Glutamatergic neuron (in vitro differentiated cells): ENCODE data around the gene ITPRID1. TPM values are rescaled to one million over a fixed set of nuclear protein-coding genes. Genes with fewer than 3 reads are reported as not detected.

Experiments used
- DNase-seq: peaks from one replicate; pipeline ENCODE4 v3.0.0; 2022
- H3K27ac Mint-ChIP-seq: one replicate; pipeline ENCODE4 v1.8.0; 2020; ENCODE audit warnings: mild to moderate bottlenecking, mixed read lengths, inconsistent platforms; ENCODE audit not compliant: unreplicated experiment
- H3K27me3 Mint-ChIP-seq: one replicate; pipeline ENCODE4 v1.8.0; 2020; ENCODE audit warnings: mild to moderate bottlenecking, moderate library complexity, mixed read lengths, inconsistent platforms; ENCODE audit not compliant: unreplicated experiment
- H3K36me3 Mint-ChIP-seq: one replicate; pipeline ENCODE4 v1.8.0; 2020; ENCODE audit warnings: mild to moderate bottlenecking, mixed read lengths, inconsistent platforms; ENCODE audit not compliant: unreplicated experiment
- H3K4me1 Mint-ChIP-seq: one replicate; pipeline ENCODE4 v1.8.0; 2020; ENCODE audit warnings: mild to moderate bottlenecking, low read depth, mixed read lengths, inconsistent platforms; ENCODE audit not compliant: unreplicated experiment
- H3K4me3 Mint-ChIP-seq: one replicate; pipeline ENCODE4 v1.8.0; 2020; ENCODE audit warnings: mild to moderate bottlenecking, mixed read lengths, inconsistent platforms; ENCODE audit not compliant: unreplicated experiment
- H3K9me3 Mint-ChIP-seq: one replicate; pipeline ENCODE4 v1.8.0; 2020; ENCODE audit warnings: mild to moderate bottlenecking, moderate library complexity, mixed read lengths, inconsistent platforms; ENCODE audit not compliant: unreplicated experiment
- total RNA-seq: library from RNA; stranded (reverse); fragmentation: NEBNext Ultra II Directional; extraction: Animal tissue kit (Norgen Biotek cat#: 25700); gene quantifications from one replicate; pipeline ENCODE4 v1.2.1, GENCODE V29; 2021; ENCODE audit not compliant: unreplicated experiment
- TF ChIP-seq, protein P1 (sequence below): fragments of 200-600 bp; sonication (generic); IDR thresholded peaks from one replicate; pipeline ENCODE4 v1.5.0; 2021; ENCODE audit not compliant: partially characterized antibody, unreplicated experiment

Gene ITPRID1
- total RNA-seq, 1 donor from 2014 or later: not detected

- Mint-ChIP-seq H3K4me3 (peak overlapping the region; percentile 42), H3K36me3 (peaks cover 18% of the 10 kb centered on the region), H3K27ac (peak overlapping the region; percentile 73), H3K27me3 (peaks cover 16% of the 10 kb centered on the region), H3K4me1 (peaks cover 20% of the 10 kb centered on the region), H3K9me3 (peaks cover 18% of the 10 kb centered on the region)
- DNase-seq: no peak
- TF ChIP-seq, protein P1, sequence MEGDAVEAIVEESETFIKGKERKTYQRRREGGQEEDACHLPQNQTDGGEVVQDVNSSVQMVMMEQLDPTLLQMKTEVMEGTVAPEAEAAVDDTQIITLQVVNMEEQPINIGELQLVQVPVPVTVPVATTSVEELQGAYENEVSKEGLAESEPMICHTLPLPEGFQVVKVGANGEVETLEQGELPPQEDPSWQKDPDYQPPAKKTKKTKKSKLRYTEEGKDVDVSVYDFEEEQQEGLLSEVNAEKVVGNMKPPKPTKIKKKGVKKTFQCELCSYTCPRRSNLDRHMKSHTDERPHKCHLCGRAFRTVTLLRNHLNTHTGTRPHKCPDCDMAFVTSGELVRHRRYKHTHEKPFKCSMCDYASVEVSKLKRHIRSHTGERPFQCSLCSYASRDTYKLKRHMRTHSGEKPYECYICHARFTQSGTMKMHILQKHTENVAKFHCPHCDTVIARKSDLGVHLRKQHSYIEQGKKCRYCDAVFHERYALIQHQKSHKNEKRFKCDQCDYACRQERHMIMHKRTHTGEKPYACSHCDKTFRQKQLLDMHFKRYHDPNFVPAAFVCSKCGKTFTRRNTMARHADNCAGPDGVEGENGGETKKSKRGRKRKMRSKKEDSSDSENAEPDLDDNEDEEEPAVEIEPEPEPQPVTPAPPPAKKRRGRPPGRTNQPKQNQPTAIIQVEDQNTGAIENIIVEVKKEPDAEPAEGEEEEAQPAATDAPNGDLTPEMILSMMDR: no peak
Observed at GRCh38 chr7:31707089-31707488, 193.2 kb downstream of the ITPRID1 start.

Other genes starting within 250 kb of the ITPRID1 start
- gene NEUROD6, start 173.4 kb upstream of the ITPRID1 start, total RNA-seq: not detected
- gene PPP1R17, start 173.1 kb downstream of the ITPRID1 start, total RNA-seq: 657 TPM